K562 (cell line): ENCODE data around the gene ILK. TPM values are rescaled to one million over a fixed set of nuclear protein-coding genes. Genes with fewer than 3 reads are reported as not detected.
A peak's percentile ranks its signal among the peaks of the same experiment; 100 is the strongest.

ENCODE experiments used
- ATF7 ChIP-seq: fragments of 450-650 bp; IDR thresholded peaks from 2 replicates; pipeline ENCODE4 v1.7.1; 2014; ENCODE audit warnings: mild to moderate bottlenecking, moderate library complexity
- CTBP1 ChIP-seq: fragments of 450-650 bp; IDR thresholded peaks from 2 replicates; pipeline ENCODE4 v1.6.1; 2016; ENCODE audit warnings: borderline replicate concordance
- ELF4 ChIP-seq: fragments of 450-650 bp; formaldehyde crosslinking; IDR thresholded peaks from 2 replicates; pipeline ENCODE4 v1.4.0; 2022; ENCODE audit warnings: missing genetic modification characterization
- EP300 ChIP-seq: IDR thresholded peaks from 2 replicates; pipeline ENCODE4 v1.6.1; 2012; ENCODE audit warnings: low read length, improper control_type of control experiment
- JUND ChIP-seq, 2 experiments: IDR thresholded peaks; 2 replicates in 1 of 2; 3 replicates in 1 of 2; pipeline ENCODE4 v1.6.1; 2011; ENCODE audit warnings: borderline replicate concordance in 2 of 2, low read depth in 2 of 2, low read length in 2 of 2, improper control_type of control experiment in 1 of 2, missing biosample characterization in 1 of 2, missing genetic modification characterization in 1 of 2, missing genetic modification reagents in 1 of 2
- KDM1A ChIP-seq, 2 experiments: fragments of 450-650 bp; IDR thresholded peaks; 2 replicates each; pipeline ENCODE4 v1.6.1; 2016; ENCODE audit warnings: mild to moderate bottlenecking in 2 of 2
- MAFF ChIP-seq: IDR thresholded peaks from 2 replicates; pipeline ENCODE4 v1.6.1; 2012; ENCODE audit warnings: low read length, improper control_type of control experiment
- NCOA1 ChIP-seq: fragments of 450-650 bp; IDR thresholded peaks from 2 replicates; pipeline ENCODE4 v1.6.1; 2016; ENCODE audit warnings: low read depth
- NFATC3 ChIP-seq: fragments of 450-650 bp; IDR thresholded peaks from 2 replicates; pipeline ENCODE4 v1.6.1; 2017; ENCODE audit warnings: mild to moderate bottlenecking
- OTX1 ChIP-seq: fragments of 450-650 bp; formaldehyde crosslinking; IDR thresholded peaks from 2 replicates; pipeline ENCODE4 v1.4.0; 2022; ENCODE audit warnings: mild to moderate bottlenecking
- PHB ChIP-seq: fragments of 250-450 bp; sonication (Bioruptor Pico); IDR thresholded peaks from 2 replicates; pipeline ENCODE4 v1.5.0; 2021
- PHB2 ChIP-seq: fragments of 450-650 bp; IDR thresholded peaks from 2 replicates; pipeline ENCODE4 v1.6.1; 2017; ENCODE audit warnings: low read depth
- PTBP1 ChIP-seq: fragments of 200-400 bp; formaldehyde crosslinking; IDR thresholded peaks from 2 replicates; pipeline ENCODE4 v1.6.1; 2017; ENCODE audit warnings: low read depth, low read length
- RBBP5 ChIP-seq: fragments of 200-600 bp; sonication (generic); IDR thresholded peaks from 2 replicates; pipeline ENCODE4 v1.6.1; 2012; ENCODE audit warnings: borderline replicate concordance, mild to moderate bottlenecking, low read length, control low read depth, inconsistent platforms; ENCODE audit not compliant: insufficient read depth, poor library complexity, severe bottlenecking
- RNF219 ChIP-seq: fragments of 250-450 bp; sonication (Bioruptor Pico); IDR thresholded peaks from 2 replicates; pipeline ENCODE4 v1.5.0; 2022; ENCODE audit warnings: mild to moderate bottlenecking
- SIN3B ChIP-seq: fragments of 450-650 bp; IDR thresholded peaks from 2 replicates; pipeline ENCODE4 v1.6.1; 2017; ENCODE audit warnings: low read depth, mild to moderate bottlenecking, moderate library complexity
- SMARCA4 ChIP-seq: fragments of 450-650 bp; IDR thresholded peaks from 2 replicates; pipeline ENCODE4 v1.6.1; 2016
- STAT5A ChIP-seq: IDR thresholded peaks from 2 replicates; pipeline ENCODE4 v1.6.1; 2012; ENCODE audit warnings: low read length, inconsistent platforms, borderline replicate concordance
- TCFL5 ChIP-seq: fragments of 250-450 bp; sonication (Bioruptor Pico); conservative IDR thresholded peaks from 2 replicates; pipeline ENCODE4 v1.6.1; 2021; ENCODE audit warnings: mild to moderate bottlenecking, moderate library complexity, matching md5 sums
- TEAD4 ChIP-seq, 2 experiments: sonication (generic) in 1 of 2; formaldehyde crosslinking in 1 of 2; IDR thresholded peaks; 2 replicates each; pipeline versions ENCODE4 v1.6.1 to v1.8.0; 2012 to 2022; ENCODE audit warnings: borderline replicate concordance in 1 of 2, inconsistent platforms in 1 of 2, low read length in 1 of 2, mild to moderate bottlenecking in 1 of 2, missing genetic modification reagents in 1 of 2
- ZNF408 ChIP-seq: fragments of 250-450 bp; sonication (Bioruptor Pico); IDR thresholded peaks from 2 replicates; pipeline ENCODE4 v1.4.0; 2020; ENCODE audit warnings: low read depth, mild to moderate bottlenecking, moderate library complexity
- ZNF707 ChIP-seq: fragments of 250-450 bp; sonication (Bioruptor Pico); conservative IDR thresholded peaks from 2 replicates; pipeline ENCODE4 v1.8.0; 2022; ENCODE audit warnings: inconsistent platforms, mild to moderate bottlenecking, moderate library complexity
- polyA plus RNA-seq, 8 experiments: library from polyadenylated mRNA; depleted of rRNA in 4 of 8; stranded (reverse) in 5 of 8; unstranded in 3 of 8; fragments of >200 nt; fragmentation: Nextera tagmentation in 2 of 8; fragmentation: Illumina TruSeq in 1 of 8; extraction: Ambion mirVana in 2 of 8; extraction: Trizol in 1 of 8; gene quantifications; 2 replicates each; pipeline versions ENCODE4 v1.2.1 to v1.2.3, GENCODE V29; 2011 to 2014; ENCODE audit warnings: inconsistent platforms in 1 of 8, missing spikeins in 1 of 8
- total RNA-seq, 7 experiments: library from RNA; depleted of rRNA in 6 of 7; stranded (reverse); fragments of >200 nt in 6 of 7; fragmentation: Illumina TruSeq in 2 of 7; extraction: Trizol in 2 of 7; gene quantifications; 2 replicates each; pipeline versions ENCODE4 v1.2.1 to v1.2.3, GENCODE V29; 2011 to 2021; ENCODE audit warnings: low replicate concordance in 1 of 7
- TF ChIP-seq, protein P1 (sequence below), 2 experiments: fragments of 450-650 bp; IDR thresholded peaks; 2 replicates each; pipeline ENCODE4 v1.6.1; 2018; ENCODE audit warnings: mild to moderate bottlenecking in 2 of 2, low read depth in 1 of 2; ENCODE audit not compliant: partially characterized antibody in 2 of 2

ILK gene
- total and polyA plus RNA-seq, 9 of the 15 experiments (the other 6 are each of a cell fraction or from before 2014, with no cell fraction given), result 43.3 to 95.9 (median 58.9) TPM

GRCh38 chr11:6554828-6555706, 48.5 kb upstream of the ILK start (continued):
- TF ChIP-seq, protein P1, sequence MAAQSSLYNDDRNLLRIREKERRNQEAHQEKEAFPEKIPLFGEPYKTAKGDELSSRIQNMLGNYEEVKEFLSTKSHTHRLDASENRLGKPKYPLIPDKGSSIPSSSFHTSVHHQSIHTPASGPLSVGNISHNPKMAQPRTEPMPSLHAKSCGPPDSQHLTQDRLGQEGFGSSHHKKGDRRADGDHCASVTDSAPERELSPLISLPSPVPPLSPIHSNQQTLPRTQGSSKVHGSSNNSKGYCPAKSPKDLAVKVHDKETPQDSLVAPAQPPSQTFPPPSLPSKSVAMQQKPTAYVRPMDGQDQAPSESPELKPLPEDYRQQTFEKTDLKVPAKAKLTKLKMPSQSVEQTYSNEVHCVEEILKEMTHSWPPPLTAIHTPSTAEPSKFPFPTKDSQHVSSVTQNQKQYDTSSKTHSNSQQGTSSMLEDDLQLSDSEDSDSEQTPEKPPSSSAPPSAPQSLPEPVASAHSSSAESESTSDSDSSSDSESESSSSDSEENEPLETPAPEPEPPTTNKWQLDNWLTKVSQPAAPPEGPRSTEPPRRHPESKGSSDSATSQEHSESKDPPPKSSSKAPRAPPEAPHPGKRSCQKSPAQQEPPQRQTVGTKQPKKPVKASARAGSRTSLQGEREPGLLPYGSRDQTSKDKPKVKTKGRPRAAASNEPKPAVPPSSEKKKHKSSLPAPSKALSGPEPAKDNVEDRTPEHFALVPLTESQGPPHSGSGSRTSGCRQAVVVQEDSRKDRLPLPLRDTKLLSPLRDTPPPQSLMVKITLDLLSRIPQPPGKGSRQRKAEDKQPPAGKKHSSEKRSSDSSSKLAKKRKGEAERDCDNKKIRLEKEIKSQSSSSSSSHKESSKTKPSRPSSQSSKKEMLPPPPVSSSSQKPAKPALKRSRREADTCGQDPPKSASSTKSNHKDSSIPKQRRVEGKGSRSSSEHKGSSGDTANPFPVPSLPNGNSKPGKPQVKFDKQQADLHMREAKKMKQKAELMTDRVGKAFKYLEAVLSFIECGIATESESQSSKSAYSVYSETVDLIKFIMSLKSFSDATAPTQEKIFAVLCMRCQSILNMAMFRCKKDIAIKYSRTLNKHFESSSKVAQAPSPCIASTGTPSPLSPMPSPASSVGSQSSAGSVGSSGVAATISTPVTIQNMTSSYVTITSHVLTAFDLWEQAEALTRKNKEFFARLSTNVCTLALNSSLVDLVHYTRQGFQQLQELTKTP (IDR thresholded peaks at IDR 0.05; ENCODE audit: low read depth in 1 of 2, partially characterized antibody in 2 of 2), result peak in 1 of 2 experiments; percentile 73
- peak; percentile 71; the same call in 1 of the 2 replicates for TF ChIP-seq JUND (IDR thresholded peaks at IDR 0.05; ENCODE audit: borderline replicate concordance, low read depth, low read length)
- peak; percentile 10; the same call in 1 of the 3 replicates for TF ChIP-seq JUND (tag; IDR thresholded peaks at IDR 0.05; ENCODE audit: borderline replicate concordance, low read depth, low read length)
- no peak for TF ChIP-seq RNF219
- TF ChIP-seq ZNF707 (CRISPR knock-in tag), result no peak
- TF ChIP-seq TCFL5 (CRISPR knock-in tag), result no peak
- peak; percentile 91 for TF ChIP-seq RBBP5
- peak; percentile 18; the same call in 1 of the 2 replicates for TF ChIP-seq MAFF
- peak; percentile 78; the same call in 1 of the 2 replicates for TF ChIP-seq CTBP1
- TF ChIP-seq PHB (CRISPR knock-in tag), result no peak
- TF ChIP-seq STAT5A, result peak; percentile 86
- peak; percentile 76 for TF ChIP-seq ELF4 (CRISPR knock-in tag)
- no peak for TF ChIP-seq ZNF408 (CRISPR knock-in tag)
- TF ChIP-seq PTBP1, result no peak
- no peak; the same call in 1 of the 2 replicates for TF ChIP-seq NFATC3
- peak; percentile 78 for TF ChIP-seq PHB2
- peak; percentile 69; the same call in 1 of the 2 replicates for TF ChIP-seq NCOA1
- peak; percentile 96 for TF ChIP-seq TEAD4 (IDR thresholded peaks at IDR 0.05; ENCODE audit: low read length)
- TF ChIP-seq TEAD4 (CRISPR knock-in tag; IDR thresholded peaks at IDR 0.05; ENCODE audit: borderline replicate concordance), result no peak
- 0 out of 2 replicates have a peak, but pooled peaks have one; percentile 24 for TF ChIP-seq OTX1 (CRISPR knock-in tag)
- TF ChIP-seq SMARCA4, result peak; percentile 97
- TF ChIP-seq ATF7, result peak; percentile 52; the same call in 1 of the 2 replicates
- TF ChIP-seq KDM1A (IDR thresholded peaks at IDR 0.05), result peak; percentile 73 to 86
- TF ChIP-seq SIN3B, result no peak
- peak; percentile 96 for TF ChIP-seq EP300
